NT2/D1 (cell line): ENCODE measurements around the gene SNX27.

ENCODE experiments used
- YY1 ChIP-seq: IDR thresholded peaks from 2 replicates; pipeline ENCODE4 v1.6.1; 2011; ENCODE audit not compliant: insufficient read length, insufficient read depth
- ZNF274 ChIP-seq: IDR thresholded peaks from 2 replicates; pipeline ENCODE4 v1.6.1; 2011; ENCODE audit warnings: mild to moderate bottlenecking, low read depth, low read length

DNA sequence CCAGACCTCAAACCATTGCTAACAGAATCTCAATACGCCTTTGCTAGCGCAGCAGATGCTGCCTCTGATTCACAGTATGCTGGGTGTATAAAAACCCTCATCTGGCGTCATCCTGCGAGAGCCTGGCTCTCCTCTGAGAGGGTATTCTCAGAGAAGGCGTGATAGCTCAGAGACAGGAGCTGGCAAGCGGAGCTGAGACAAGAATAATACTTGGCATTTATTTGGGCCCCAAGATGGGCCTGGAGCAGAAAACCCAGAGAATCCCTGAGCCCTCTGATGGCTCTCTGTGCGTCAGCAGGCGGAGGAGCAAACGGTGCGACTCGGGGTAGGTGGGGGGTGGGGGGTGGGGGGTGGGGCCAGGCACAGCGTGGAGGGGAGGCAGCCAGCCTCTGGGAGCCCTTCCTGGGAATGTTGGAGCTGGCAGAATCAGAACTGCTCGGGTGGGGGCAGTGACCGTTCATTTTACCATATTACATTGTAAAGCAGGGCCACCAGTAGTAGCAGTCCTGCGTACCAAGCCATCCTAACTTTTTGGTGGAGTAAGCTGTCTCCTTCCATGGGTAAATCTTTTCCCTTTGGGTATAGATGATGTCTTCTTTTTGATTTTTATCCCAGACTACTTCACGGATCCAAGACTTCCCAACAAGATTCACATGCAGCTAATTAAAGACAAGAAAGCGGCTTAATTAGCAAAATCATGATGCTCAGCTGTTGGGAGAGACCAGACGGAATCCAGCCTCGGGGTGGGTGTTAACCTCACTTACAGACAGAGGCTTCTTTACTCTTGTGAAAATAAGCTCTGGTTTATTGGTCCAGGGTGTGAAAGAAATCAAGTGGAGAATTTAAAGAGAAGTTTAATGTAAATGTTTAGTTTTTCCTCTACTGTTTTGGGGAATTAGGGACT is 116.6 kb downstream of the SNX27 start:
- TF ChIP-seq ZNF274 (no peak), YY1 (no peak)
